ENCODE results near the gene PAFAH1B2. TPM values are rescaled to one million over a fixed set of nuclear protein-coding genes. Genes with fewer than 3 reads are reported as not detected.

The PAFAH1B2 gene
- total RNA-seq, 2 experiments from 2014 or later: 50.0 to 50.2 TPM

DNA sequence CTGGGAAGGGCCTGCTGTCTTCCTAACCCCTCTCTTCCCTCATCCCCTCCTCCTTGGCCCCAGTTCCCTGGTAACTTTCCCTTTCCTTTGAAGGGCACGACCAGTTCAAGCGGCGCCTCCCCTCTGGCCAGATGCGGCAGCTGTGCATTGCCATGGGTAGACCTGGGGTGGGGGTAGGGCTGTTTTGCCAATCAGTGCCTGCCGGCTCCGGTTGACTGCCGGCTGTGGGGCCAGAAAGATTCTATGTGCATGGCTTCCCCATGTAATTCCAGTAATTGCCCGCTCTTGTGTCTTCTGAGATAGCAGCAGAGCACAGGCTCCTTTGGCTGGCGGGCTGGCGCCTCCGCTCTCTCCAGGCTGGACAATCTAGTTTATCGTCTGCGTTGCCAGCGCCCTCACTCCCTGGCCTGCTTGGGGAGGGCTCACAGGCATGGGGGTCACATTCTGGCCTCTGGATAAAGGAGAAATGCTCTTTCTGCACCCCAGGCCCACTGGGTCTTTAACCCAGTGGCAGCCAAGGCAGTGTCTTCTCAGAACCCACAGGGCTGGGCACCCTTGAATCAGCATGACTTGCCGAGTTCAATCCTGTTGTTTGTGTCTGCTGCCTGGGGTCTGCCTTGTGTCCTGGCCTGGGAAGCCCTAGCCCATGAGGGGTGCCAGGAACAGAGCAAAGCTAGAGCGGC, 43.9 kb downstream of the PAFAH1B2 start:
- DNase-seq: no peak
- intact Hi-C loops (cut with micrococcal nuclease): no loop called here
- ATAC-seq: no peak
- ChIA-PET CTCF (no interaction called here), POLR2A (interaction anchor here (1.7 kb wide), 1 partner anchor 8 kb away, joined by 6 read pairs; no protein-coding TSS in a partner anchor)
- no peaks in the 10 kb centered on the region for H3K9me3 Mint-ChIP-seq
- no peak overlapping the region for H3K4me3 Mint-ChIP-seq
- H3K27ac Mint-ChIP-seq: no peak overlapping the region
- H3K27me3 Mint-ChIP-seq: no peaks in the 10 kb centered on the region
- H3K4me1 Mint-ChIP-seq (ENCODE audit: low read depth): no peaks in the 10 kb centered on the region
- TF ChIP-seq, protein P1, sequence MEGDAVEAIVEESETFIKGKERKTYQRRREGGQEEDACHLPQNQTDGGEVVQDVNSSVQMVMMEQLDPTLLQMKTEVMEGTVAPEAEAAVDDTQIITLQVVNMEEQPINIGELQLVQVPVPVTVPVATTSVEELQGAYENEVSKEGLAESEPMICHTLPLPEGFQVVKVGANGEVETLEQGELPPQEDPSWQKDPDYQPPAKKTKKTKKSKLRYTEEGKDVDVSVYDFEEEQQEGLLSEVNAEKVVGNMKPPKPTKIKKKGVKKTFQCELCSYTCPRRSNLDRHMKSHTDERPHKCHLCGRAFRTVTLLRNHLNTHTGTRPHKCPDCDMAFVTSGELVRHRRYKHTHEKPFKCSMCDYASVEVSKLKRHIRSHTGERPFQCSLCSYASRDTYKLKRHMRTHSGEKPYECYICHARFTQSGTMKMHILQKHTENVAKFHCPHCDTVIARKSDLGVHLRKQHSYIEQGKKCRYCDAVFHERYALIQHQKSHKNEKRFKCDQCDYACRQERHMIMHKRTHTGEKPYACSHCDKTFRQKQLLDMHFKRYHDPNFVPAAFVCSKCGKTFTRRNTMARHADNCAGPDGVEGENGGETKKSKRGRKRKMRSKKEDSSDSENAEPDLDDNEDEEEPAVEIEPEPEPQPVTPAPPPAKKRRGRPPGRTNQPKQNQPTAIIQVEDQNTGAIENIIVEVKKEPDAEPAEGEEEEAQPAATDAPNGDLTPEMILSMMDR (IDR thresholded peaks at IDR 0.05): no peak
- no peaks in the 10 kb centered on the region for H3K36me3 Mint-ChIP-seq (ENCODE audit: low read depth)

GRCh38 chr11:117188620-117189081, 44.6 kb downstream of the PAFAH1B2 start:
- Mint-ChIP-seq H3K27me3 (no peaks in the 10 kb centered on the region), H3K36me3 (ENCODE audit: low read depth) (no peaks in the 10 kb centered on the region), H3K4me3 (no peak overlapping the region), H3K4me1 (ENCODE audit: low read depth) (no peaks in the 10 kb centered on the region), H3K27ac (no peak overlapping the region), H3K9me3 (no peaks in the 10 kb centered on the region)
- TF ChIP-seq, protein P1 (IDR thresholded peaks at IDR 0.05): no peak
- ChIA-PET CTCF (no interaction called here), POLR2A (interaction anchor here (1.7 kb wide), 1 partner anchor 8 kb away, joined by 6 read pairs; no protein-coding TSS in a partner anchor)
- DNase-seq: no peak
- intact Hi-C loops (cut with micrococcal nuclease): no loop called here
- no peak for ATAC-seq

DNA sequence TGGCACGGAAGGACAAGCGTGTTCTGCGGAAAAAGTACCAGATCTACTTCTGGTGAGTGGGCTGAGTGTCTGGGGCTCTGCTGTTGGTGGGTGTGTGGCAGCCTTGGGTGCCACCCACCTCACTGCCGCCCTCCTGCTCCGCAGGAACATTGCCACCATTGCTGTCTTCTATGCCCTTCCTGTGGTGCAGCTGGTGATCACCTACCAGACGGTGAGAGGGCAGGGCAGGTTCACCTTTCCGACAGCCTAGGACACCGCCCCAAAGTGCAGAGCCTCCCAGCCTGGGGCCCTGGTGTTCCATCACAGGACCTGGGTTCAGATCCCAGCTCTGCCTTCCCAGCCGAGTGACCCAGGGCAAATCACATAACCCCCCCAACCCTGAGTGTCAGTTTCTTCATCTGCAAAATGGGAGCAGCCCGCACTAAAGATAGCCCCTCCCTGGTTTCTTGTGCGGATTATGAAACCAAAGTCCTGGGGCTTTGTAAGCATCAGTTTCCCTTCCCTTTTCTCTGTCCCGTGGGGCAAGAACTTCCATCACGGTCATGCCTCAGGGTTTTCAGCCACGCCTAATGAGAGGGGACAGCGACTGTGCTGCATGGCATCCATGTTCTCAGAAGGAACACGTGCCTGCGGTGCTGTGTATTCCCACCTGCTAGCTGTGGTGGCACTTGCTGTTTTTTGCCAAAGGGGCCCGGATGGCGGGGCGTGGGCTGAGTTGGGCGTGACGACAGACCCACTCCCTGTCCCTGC, 45.3 kb downstream of the PAFAH1B2 start:
- no peaks in the 10 kb centered on the region for H3K9me3 Mint-ChIP-seq
- H3K4me1 Mint-ChIP-seq (ENCODE audit: low read depth): no peaks in the 10 kb centered on the region
- no peak overlapping the region for H3K4me3 Mint-ChIP-seq
- ATAC-seq: no peak
- ChIA-PET CTCF (interaction anchor here (2.1 kb wide), 1 partner anchor 8 kb away, joined by 5 read pairs; no protein-coding TSS in a partner anchor), POLR2A (interaction anchor here (1.7 kb wide), 1 partner anchor 9 kb away, joined by 6 read pairs; no protein-coding TSS in a partner anchor)
- no peak overlapping the region for H3K27ac Mint-ChIP-seq
- no peaks in the 10 kb centered on the region for H3K27me3 Mint-ChIP-seq
- intact Hi-C loops (cut with micrococcal nuclease): no loop called here
- DNase-seq: no peak
- no peaks in the 10 kb centered on the region for H3K36me3 Mint-ChIP-seq (ENCODE audit: low read depth)
- TF ChIP-seq, protein P1 (IDR thresholded peaks at IDR 0.05): no peak

GRCh38 chr11:117189941-117190544, 46.0 kb downstream of the PAFAH1B2 start:
- intact Hi-C loops (cut with micrococcal nuclease): no loop called here
- H3K36me3 Mint-ChIP-seq (ENCODE audit: low read depth): no peaks in the 10 kb centered on the region
- TF ChIP-seq, protein P1 (IDR thresholded peaks at IDR 0.05): no peak
- no peak overlapping the region for H3K27ac Mint-ChIP-seq
- CTCF ChIA-PET: interaction anchor here (2.1 kb wide), 1 partner anchor 8 kb away, joined by 5 read pairs; no protein-coding TSS in a partner anchor
- H3K4me3 Mint-ChIP-seq: no peak overlapping the region
- no peak for DNase-seq
- ATAC-seq: no peak
- no peaks in the 10 kb centered on the region for H3K27me3 Mint-ChIP-seq
- POLR2A ChIA-PET: interaction anchor here (1.7 kb wide), 1 partner anchor 10 kb away, joined by 6 read pairs; no protein-coding TSS in a partner anchor
- no peaks in the 10 kb centered on the region for H3K4me1 Mint-ChIP-seq (ENCODE audit: low read depth)
- no peaks in the 10 kb centered on the region for H3K9me3 Mint-ChIP-seq

Measured in activated CD8-positive, alpha-beta T cell treated with anti-CD3 and anti-CD28 coated beads for 36 hours (primary cell).